HG03066 (cell line): ENCODE results near the gene COL16A1.
A peak's percentile ranks its signal among the peaks of the same experiment; 100 is the strongest.

Experiments used
- ATAC-seq: cut with Tn5 transposase; IDR thresholded peaks from one replicate; pipeline ENCODE4 v1.9.1; 2021; ENCODE audit warnings: low read depth; ENCODE audit not compliant: unreplicated experiment

The COL16A1 gene

GRCh38 chr1:31651766-31652165 lies 52.1 kb downstream of the COL16A1 start:
- ATAC-seq = no peak

DNA sequence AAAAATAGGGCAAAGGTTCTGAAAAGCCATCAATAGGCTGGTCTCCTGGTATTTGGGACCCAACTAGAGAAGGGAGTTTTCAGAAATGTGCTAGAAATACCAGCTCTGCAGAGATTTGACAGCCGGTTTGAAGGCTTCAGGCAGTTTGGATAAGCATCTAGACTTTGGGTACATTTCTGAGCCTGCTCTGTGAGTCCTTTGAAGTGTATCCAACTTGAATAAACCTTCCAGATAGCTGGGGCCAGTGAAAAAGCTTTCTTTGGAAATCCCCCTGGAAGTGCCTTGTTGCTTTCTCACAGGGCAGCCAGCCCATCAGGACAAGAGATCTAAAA lies 52.8 kb downstream of the COL16A1 start:
- ATAC-seq = no peak

DNA sequence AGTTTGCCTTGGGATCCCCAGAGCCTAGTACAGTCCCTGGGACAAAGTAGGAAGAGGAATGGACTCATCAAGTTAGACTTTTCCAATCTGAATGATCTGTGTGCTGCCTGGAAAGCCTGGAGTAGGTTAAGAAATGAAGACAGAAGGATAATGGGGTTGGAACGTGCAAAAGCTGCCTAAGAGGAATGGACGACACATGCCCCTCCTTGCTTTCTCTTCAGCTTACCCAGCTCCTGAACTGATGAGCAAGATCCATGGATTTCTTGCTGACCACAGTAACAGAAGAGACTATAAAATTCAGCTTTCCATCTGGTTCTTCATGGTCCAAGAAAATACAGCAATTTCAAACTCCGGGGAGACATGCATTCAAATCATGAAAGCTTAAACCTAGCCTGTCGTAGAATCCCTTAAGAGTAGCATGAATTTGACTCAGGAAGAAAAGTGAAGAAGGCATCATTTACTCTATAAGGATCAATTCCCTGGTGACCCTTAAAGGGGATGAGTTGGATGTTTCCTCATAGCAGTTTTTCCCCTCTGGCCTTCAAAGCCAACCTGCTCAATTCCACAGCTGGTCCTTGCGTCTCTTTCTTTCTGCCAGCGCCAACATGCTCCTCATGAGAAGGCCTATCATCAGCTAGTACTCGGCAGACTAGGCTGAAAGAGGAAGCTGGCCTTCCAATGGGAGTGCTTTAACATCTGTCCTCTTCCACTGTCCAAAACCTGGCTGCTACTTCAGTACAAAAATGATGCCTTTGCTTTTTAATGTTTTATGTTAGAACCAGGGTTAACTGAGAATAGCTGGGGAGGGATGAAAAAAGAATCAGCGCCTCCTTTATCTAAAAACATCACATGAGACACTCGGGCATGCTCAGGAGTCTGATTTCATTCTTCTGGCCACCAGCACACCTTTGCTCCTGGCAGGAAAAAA lies 53.4 kb downstream of the COL16A1 start:
- no peak for ATAC-seq

DNA sequence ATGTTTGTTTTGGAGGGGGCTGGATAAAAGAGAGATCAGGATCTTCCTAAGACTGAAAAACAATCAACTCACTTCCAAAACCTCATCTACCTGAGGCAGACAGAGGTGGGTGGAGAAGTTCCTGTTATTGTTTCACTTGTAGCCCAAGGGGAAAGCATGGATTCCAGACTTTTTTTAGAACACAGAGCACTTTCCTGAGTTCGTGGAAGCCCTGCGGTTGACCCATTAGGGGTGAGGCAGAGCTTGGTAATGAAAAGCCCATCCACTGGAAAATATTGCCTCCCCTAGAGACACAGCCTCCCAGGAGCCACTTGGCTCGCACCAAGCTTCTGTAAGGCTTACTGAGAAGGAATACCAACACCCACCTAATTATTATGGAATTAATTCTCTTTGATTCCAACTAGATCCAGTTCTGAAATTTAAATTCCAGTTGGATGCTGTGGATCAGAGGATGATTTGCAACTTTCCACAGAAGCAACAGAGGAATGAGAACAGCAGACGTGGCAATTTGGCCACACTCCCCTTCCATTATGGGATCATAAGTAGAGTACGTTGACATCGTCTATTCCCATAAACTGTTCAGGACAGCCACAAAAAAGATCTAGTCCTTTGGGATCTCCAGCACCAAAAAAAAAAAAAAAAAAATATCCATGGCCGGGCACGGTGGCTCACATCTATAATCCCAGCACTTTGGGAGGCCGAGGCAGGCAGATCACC lies 55.0 kb downstream of the COL16A1 start:
- no peak for ATAC-seq

DNA sequence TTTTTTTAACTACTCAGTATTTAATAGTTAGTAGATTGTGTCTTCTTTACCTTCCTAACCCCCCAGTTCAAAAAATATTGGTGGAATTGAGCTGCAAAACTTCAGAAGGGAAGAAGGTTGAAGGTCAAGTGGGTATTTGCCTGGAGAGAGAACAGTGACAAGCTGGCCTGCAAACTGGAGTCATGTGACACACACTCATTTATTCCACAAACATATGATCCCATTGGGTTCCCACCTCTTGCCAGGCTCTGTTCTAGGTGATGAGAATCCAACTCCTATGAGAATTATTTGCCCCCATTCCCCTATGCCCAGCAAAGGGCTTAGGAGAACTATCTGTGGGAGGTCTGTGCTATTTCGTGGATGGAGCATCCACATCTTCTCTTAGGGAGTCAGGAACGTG lies 55.6 kb downstream of the COL16A1 start:
- no peak for ATAC-seq

DNA sequence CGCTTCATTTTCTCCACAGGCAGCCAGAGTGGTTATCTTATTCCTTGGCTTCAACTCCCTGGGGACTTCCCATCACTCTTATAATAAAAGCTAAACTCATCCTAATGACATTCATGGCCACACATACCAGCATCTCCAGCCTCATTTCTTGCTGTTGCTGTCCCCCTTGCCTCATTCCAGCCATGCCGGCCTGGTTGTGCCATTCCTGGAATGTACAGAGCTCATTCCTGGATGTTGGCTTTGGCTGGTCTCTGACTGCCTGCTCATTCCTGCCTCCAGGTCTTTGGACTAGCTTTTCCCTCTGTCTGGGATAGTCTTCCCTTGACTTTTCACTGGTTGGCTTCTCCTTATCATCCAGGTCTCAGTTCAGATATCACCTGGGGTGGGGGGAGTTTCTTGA lies 56.7 kb downstream of the COL16A1 start:
- ATAC-seq = no peak

- no peak for ATAC-seq
Observed at GRCh38 chr1:31646259-31646960, 57.4 kb downstream of the COL16A1 start.

DNA sequence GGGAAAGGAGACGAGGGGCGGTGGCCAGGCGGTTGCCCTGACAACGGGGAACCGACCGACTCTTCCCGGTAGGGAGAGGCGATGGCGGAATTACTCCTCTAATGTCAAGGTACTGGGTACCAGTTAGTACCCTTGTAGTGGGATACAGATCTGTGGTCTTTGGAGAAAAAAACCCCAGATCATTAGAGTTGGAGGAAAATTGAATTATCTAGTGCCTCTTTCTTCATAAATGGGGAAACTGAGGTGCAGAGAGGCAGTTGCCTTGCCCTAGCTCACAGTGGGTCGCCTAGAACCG lies 58.6 kb downstream of the COL16A1 start:
- ATAC-seq = no peak

DNA sequence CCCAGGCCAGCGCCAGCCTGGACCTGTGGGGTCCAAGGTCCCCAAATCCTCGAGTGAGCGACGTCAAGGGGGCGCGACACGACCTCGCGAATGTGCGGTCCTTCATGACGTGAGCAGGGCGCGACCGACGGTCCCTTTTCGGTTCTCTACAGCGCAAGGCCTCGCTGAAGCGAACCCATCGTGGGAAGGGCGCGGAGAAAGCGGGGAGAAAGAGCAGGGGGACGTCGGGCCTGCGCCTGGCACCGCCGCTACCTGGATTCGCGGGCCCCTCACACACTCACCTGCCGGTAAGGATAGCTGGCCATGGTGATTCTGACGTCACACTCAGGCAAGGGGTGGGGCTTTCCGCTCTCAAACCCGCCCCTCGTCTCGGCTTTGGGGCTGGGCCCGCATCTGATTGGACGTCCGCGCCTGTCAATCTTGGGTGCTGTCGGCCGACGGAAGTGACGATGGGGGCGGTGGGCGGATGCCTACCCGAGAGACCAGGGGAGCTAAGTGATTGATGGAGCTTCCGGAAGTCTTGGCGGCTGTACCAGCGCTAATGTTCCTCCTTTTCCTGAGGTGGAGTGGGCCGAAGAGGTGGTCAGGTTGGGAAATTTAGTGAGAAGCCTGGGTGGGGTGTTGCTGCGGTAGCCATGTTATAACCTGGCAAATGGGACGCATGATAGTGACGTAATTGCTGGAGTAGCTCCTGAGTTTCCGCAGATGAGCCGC lies 59.1 kb downstream of the COL16A1 start, which contains the start of gene PEF1:
Gene PEF1, minus strand, starts transcription at position 317 of the 714 bp plus-strand sequence. Its CDS starts 12 bp downstream, at position 305.
- ATAC-seq = peak; percentile 83

- no peak for ATAC-seq
Observed at GRCh38 chr1:31643976-31644559, 59.7 kb downstream of the COL16A1 start.

DNA sequence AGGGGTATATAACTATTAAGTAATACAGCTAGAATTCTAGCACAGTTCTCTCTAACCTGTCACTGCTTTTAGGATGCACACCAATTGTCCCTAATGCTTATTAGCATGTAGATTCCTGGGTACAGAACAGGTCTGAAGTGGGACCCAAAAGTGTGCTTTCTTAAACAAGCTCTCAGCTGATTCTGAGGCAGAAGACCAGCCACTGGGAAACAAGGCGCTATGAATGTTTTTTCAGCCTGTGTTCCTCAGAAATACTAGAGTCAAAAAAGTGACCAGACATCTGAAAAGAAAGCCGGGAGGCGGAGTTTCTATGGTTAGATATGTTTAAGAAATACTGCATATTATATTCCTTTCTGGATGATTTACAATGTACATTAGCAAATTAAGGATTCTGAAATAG lies 60.9 kb downstream of the COL16A1 start:
- ATAC-seq = no peak

- no peak for ATAC-seq
Observed at GRCh38 chr1:31642366-31642765, 61.5 kb downstream of the COL16A1 start.

- no peak for ATAC-seq
Observed at GRCh38 chr1:31640964-31641363, 62.9 kb downstream of the COL16A1 start.

DNA sequence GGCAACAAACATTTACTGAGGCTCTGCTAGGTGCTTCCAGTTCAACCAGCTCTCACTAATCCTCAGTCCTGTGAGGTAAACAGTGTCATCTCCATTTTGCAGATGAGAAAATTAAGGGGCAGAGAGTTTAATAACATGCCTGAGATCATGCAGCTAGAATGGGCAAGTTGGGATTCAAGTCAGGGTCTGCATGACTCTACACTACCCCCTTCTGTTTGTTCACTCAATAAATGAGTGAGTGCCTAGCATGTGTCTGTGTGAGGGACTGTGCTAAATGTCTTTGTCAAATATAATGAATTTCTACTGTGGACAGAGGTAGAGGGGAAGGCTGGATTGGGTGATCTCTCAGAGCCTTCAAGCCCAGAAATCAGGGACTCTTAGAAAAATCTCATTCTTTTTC lies 63.6 kb downstream of the COL16A1 start:
- no peak for ATAC-seq

DNA sequence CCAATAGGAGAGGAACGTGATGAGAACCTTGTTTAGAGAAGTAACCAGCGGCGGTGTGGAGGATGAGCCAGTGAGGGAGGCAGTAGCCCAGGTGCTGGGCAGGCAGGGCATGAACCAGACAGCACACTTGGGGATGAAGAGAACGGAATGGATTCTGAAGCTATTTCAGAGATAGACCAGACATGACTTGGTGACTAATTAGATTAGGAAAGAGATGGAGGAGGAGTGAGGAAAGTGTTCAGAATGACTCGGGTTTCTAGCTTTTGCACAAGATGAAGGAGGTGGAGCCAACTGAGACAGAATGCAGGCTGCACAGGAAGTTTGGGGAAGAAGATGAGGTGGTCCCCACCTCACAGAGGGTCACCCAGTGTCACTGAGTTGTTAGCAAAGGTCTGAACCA lies 64.3 kb downstream of the COL16A1 start:
- no peak for ATAC-seq

DNA sequence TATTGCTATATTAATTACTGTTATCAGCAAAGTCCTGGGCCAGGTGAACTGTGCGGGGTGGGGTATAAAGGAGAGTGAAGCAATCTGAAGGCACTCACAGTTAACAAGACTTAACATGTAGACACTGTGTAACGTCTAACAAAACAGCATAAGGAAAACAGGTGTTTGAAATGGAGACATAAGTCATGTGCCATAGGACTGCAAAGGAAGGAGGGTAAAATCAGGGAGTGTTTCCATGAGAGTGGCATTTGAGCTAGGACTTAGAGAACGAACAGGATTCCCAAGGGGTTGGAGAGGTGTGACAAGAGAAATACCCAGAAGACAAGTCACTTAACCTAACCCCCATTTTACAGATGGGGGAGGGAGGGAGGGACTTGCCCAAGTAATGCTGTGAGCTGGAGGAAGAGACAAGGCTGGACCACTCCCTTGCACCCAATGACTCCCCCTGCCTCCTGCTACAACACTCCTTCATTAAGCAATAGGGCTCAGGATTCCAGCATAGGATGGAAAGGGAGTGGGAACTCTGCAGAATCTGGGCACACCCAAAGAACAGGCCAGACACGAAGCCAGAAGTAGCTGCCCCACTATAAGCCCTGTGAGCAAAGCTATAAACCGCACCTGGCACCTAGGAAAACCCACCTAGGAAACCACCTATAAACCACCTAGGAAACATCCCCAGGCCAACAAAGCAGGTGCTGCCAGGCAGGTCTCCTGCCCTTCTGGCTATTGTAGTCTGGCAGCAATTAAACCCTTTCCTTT lies 65.7 kb downstream of the COL16A1 start:
- no peak for ATAC-seq

DNA sequence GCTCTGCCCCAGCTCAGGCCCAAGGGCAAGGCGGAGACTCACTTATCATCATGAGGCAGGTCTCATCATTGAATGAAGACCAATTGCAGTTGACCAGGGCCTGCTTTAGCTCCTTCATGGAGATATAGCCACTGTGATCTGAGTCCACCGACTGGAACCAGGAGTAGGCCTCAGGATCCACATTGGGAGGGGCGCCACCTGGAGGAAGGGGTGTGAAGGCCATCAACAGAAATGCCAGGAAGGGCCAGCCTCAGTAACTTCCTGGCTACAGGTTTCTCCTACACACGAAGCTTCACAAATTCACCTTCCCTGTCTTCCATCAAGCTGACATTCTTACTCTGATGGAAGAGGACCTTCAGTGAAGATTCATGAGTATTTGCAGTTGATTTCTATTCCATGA lies 70.7 kb downstream of the COL16A1 start:
- no peak for ATAC-seq

DNA sequence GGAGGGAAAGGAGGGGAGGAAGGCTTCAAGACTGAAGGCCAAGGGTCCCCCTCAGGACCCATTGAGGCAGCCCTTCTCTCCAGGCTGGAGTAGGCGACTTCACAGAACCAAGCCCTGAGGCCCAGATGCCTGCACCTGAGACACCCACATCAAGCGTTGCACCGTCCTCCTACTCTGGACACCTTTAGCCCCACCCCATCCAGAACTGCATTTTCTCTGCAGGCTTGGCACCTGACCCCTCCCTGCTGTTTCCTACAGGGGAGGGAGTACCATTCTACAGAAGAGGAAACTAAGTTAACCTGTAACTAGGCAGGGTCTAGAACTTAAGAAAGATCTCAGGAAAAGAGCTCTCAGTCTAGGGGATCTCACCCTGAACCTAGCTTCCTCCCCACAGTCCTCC lies 71.2 kb downstream of the COL16A1 start:
- ATAC-seq = no peak

DNA sequence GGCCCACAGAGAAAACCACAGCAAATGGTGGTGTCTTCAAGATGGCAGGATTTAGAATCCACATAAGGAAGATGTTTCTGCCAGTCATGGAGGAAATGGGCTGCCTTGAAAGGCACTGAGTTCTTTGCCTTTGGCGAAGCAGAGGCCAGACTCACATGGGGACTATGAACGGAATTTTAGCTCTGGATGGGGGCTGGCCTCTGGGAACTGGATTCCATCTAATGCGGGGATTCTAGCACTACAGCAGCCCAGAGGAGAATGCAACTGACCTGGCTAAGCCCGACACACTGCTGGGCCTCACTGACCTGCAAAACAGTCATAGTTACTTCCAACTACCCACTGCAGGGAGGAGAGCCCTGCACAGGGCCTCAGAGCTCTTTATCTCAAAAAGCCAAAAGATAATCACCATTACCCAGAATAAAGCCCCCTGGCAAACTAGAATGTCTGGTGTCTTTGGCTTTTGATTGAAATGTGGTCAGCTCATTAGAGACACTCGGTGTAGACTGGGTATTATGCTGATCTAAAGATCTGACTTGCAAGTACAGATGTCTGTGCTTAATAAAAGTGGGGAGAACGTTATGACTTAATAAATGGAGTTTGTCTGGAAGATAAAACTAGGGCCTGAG lies 74.8 kb downstream of the COL16A1 start:
- ATAC-seq = no peak
